HCT116 (cell line): ENCODE measurements around the gene CKLF. TPM values are rescaled to one million over a fixed set of nuclear protein-coding genes. Genes with fewer than 3 reads are reported as not detected.

ENCODE experiments used
- ATAC-seq: fragments of 200-7000 bp; cut with Tn5 transposase; 2 replicates; pipeline ENCODE4 v1.9.1; 2020; ENCODE audit warnings: mild to moderate bottlenecking, moderate library complexity
- BruUV-seq: library from RNA; stranded (reverse); fragments of 400-500 nt; replicated peaks from 2 replicates; lab custom pipeline; 2021; lab: Mats Ljungman, UMichigan
- CTCF ChIA-PET: fragments of 300-600 bp; sonication (Branson Sonifier 250); formaldehyde crosslinking; loops from one replicate; lab custom pipeline; 2021; ENCODE audit warnings: antibody characterized with exemption; lab: Charles Lee
- POLR2A ChIA-PET: fragments of 300-600, 350-600 bp; sonication (Branson Sonifier 250); formaldehyde crosslinking; loops from one replicate; lab custom pipeline; 2021; ENCODE audit warnings: antibody characterized with exemption; lab: Charles Lee
- RAD21 ChIA-PET, 2 experiments: fragments of 300-600 bp; sonication (Branson Sonifier 250); formaldehyde crosslinking; loops; one replicate each; lab custom pipeline; 2023; ENCODE audit warnings: low total read pairs in 2 of 2; ENCODE audit not compliant: uncharacterized antibody in 2 of 2, unreplicated experiment in 2 of 2, low non-redundant PET in 1 of 2; lab: Charles Lee
- DNase-seq: peaks from one replicate; pipeline ENCODE4 v3.0.0-alpha.2; 2010; ENCODE audit warnings: low read depth, low spot score
- H2AFZ ChIP-seq: fragments of 200-600 bp; shearing (Covaris generic), sonication (generic); 2 replicates; pipeline ENCODE4 v1.6.1; 2017; ENCODE audit warnings: low read depth, mixed run types, mixed read lengths, antibody characterized with exemption, low read length; ENCODE audit not compliant: poor library complexity, severe bottlenecking
- H3K27ac ChIP-seq: 2 replicates; pipeline ENCODE4 v1.5.1; 2012; ENCODE audit warnings: low read depth, low read length
- H3K27me3 ChIP-seq: fragments of 200-600 bp; sonication (generic); 2 replicates; pipeline ENCODE4 v1.6.1; 2016; ENCODE audit warnings: mixed run types, low read length, mixed read lengths; ENCODE audit not compliant: insufficient read depth
- H3K36me3 ChIP-seq, 2 experiments: fragments of 200-500 bp in 1 of 2; fragments of 200-600 bp in 1 of 2; sonication (Bioruptor generic) in 1 of 2; sonication (generic) in 1 of 2; 2 replicates each; pipeline versions ENCODE4 v1.5.1 to v1.6.1; 2014 to 2016; ENCODE audit warnings: low read length in 2 of 2, inconsistent platforms in 1 of 2, mixed read lengths in 1 of 2, mixed run types in 1 of 2; ENCODE audit not compliant: insufficient read depth in 2 of 2, control insufficient read depth in 1 of 2
- H3K4me1 ChIP-seq, 2 experiments: fragments of 200-600 bp in 1 of 2; sonication (generic) in 1 of 2; 2 replicates each; pipeline versions ENCODE4 v1.5.1 to v1.6.1; 2012 to 2017; ENCODE audit warnings: low read length in 2 of 2, inconsistent platforms in 1 of 2, mild to moderate bottlenecking in 1 of 2, mixed read lengths in 1 of 2, mixed run types in 1 of 2, moderate library complexity in 1 of 2; ENCODE audit not compliant: insufficient read depth in 2 of 2, control insufficient read depth in 1 of 2
- H3K4me2 ChIP-seq: fragments of 200-600 bp; sonication (generic); 2 replicates; pipeline ENCODE4 v1.6.1; 2017; ENCODE audit warnings: mixed run types, low read length, mixed read lengths
- H3K4me3 ChIP-seq, 2 experiments: fragments of 200-600 bp in 1 of 2; sonication (generic) in 1 of 2; replicated peaks in 1 of 2; 2 replicates each; pipeline ENCODE4 v1.5.1; 2011 to 2016; ENCODE audit warnings: low read length in 2 of 2, control low read depth in 1 of 2, low read depth in 1 of 2, mild to moderate bottlenecking in 1 of 2, mixed read lengths in 1 of 2, mixed run types in 1 of 2
- H3K79me2 ChIP-seq: fragments of 200-600 bp; sonication (generic); 2 replicates; pipeline ENCODE4 v1.6.1; 2017; ENCODE audit warnings: mild to moderate bottlenecking, mixed run types, low read length, moderate library complexity, mixed read lengths; ENCODE audit not compliant: insufficient read depth
- H3K9ac ChIP-seq: fragments of 200-600 bp; sonication (generic); 2 replicates; pipeline ENCODE4 v1.6.1; 2016; ENCODE audit warnings: low read length, mixed read lengths
- H3K9me2 ChIP-seq: fragments of 200-600 bp; sonication (generic), shearing (Covaris generic); 2 replicates; pipeline ENCODE4 v1.6.1; 2017; ENCODE audit warnings: mixed run types, mild to moderate bottlenecking, moderate library complexity; ENCODE audit not compliant: insufficient read depth
- H3K9me3 ChIP-seq, 2 experiments: fragments of 200-500 bp in 1 of 2; fragments of 200-600 bp in 1 of 2; sonication (Bioruptor generic) in 1 of 2; sonication (generic) in 1 of 2; 2 replicates each; pipeline ENCODE4 v1.6.1; 2014 to 2017; ENCODE audit warnings: low read length in 2 of 2, mixed read lengths in 2 of 2, inconsistent platforms in 1 of 2, low read depth in 1 of 2, mild to moderate bottlenecking in 1 of 2, mixed run types in 1 of 2, moderate library complexity in 1 of 2; ENCODE audit not compliant: control insufficient read depth in 1 of 2, insufficient read depth in 1 of 2
- H4K20me1 ChIP-seq: fragments of 200-600 bp; sonication (generic), shearing (Covaris generic); 2 replicates; pipeline ENCODE4 v1.6.1; 2017; ENCODE audit warnings: mixed run types, mild to moderate bottlenecking, moderate library complexity; ENCODE audit not compliant: insufficient read depth
- ATF3 ChIP-seq: IDR thresholded peaks from 2 replicates; pipeline ENCODE4 v1.6.1; 2012
- CBX3 ChIP-seq: IDR thresholded peaks from 2 replicates; pipeline ENCODE4 v1.6.1; 2012; ENCODE audit warnings: low read depth
- EGR1 ChIP-seq: IDR thresholded peaks from 2 replicates; pipeline ENCODE4 v1.6.1; 2012; ENCODE audit warnings: low read depth
- ELF1 ChIP-seq: IDR thresholded peaks from 2 replicates; pipeline ENCODE4 v1.6.1; 2012; ENCODE audit warnings: low read depth, borderline replicate concordance
- EZH2 ChIP-seq: fragments of 200-600 bp; sonication (generic); IDR thresholded peaks from 2 replicates; pipeline ENCODE4 v1.6.1; 2017; ENCODE audit warnings: antibody characterized with exemption, mixed run types
- FOSL1 ChIP-seq: IDR thresholded peaks from 2 replicates; pipeline ENCODE4 v1.6.1; 2012; ENCODE audit warnings: low read depth
- JUND ChIP-seq: IDR thresholded peaks from 2 replicates; pipeline ENCODE4 v1.6.1; 2012
- MAX ChIP-seq: IDR thresholded peaks from 2 replicates; pipeline ENCODE4 v1.6.1; 2012
- SP1 ChIP-seq: IDR thresholded peaks from 2 replicates; pipeline ENCODE4 v1.6.1; 2012; ENCODE audit warnings: low read depth
- TCF7L2 ChIP-seq: IDR thresholded peaks from 2 replicates; pipeline ENCODE4 v1.7.0; 2011; ENCODE audit warnings: borderline replicate concordance, inconsistent platforms; ENCODE audit not compliant: insufficient read depth, insufficient read length; ENCODE audit errors: extremely low read depth
- YY1 ChIP-seq: IDR thresholded peaks from 2 replicates; pipeline ENCODE4 v1.6.1; 2011; ENCODE audit warnings: low read length, low read depth, moderate library complexity, mild to moderate bottlenecking; ENCODE audit not compliant: insufficient replicate concordance; ENCODE audit errors: extremely low read depth
- ZBTB33 ChIP-seq: IDR thresholded peaks from 2 replicates; pipeline ENCODE4 v1.6.1; 2011; ENCODE audit warnings: mild to moderate bottlenecking, low read length, moderate library complexity; ENCODE audit not compliant: insufficient replicate concordance; ENCODE audit errors: extremely low read depth
- ZFX ChIP-seq: fragments of 450-650 bp; IDR thresholded peaks from 2 replicates; pipeline ENCODE4 v1.6.1; 2017
- intact Hi-C: fragments of 100-400 bp; cut with micrococcal nuclease; formaldehyde crosslinking; loops from 2 replicates; pipeline ENCODE4 v1.10.0; 2022
- total RNA-seq: library from RNA; stranded (reverse); gene quantifications from one replicate; pipeline ENCODE4 v1.2.1, GENCODE V29; 2021; ENCODE audit not compliant: unreplicated experiment

The CKLF gene
- total RNA-seq, 1 experiment from 2014 or later: 38.6 TPM

GRCh38 chr16:66554495-66554894, 2.1 kb downstream of the CKLF start:
- Histone ChIP-seq H3K9ac (no peak overlapping the region), H3K9me3 (no peaks in the 10 kb centered on the region), H3K27me3 (no peaks in the 10 kb centered on the region), H4K20me1 (no peaks in the 10 kb centered on the region), H3K4me1 (peaks cover 21 to 35% of the 10 kb centered on the region in 2 experiments), H3K36me3 (peaks cover 2 to 8% of the 10 kb centered on the region in 2 experiments; a peak in 1 of 4 replicates), H2AFZ (no peak overlapping the region), H3K9me2 (no peaks in the 10 kb centered on the region), H3K4me2 (no peak overlapping the region), H3K4me3 (no peak overlapping the region), H3K79me2 (peaks cover 26% of the 10 kb centered on the region; the same call in 1 of the 2 replicates), H3K27ac (no peak overlapping the region)
- no peak for DNase-seq
- ATAC-seq: no peak
- no peak for TF ChIP-seq ELF1
- no peak for TF ChIP-seq ZFX
- TF ChIP-seq EZH2: no peak
- TF ChIP-seq MAX: no peak
- TF ChIP-seq CBX3: no peak
- TF ChIP-seq ATF3: no peak
- no peak for TF ChIP-seq JUND
- TF ChIP-seq YY1: no peak
- TF ChIP-seq EGR1: no peak
- no peak for TF ChIP-seq ZBTB33
- no peak for TF ChIP-seq FOSL1
- no peak for TF ChIP-seq TCF7L2
- TF ChIP-seq SP1: no peak
- ChIA-PET CTCF (no interaction called here), POLR2A (no interaction called here), RAD21 (no interaction called here)
- intact Hi-C loops: no loop called here
- no TSS peak for BruUV-seq
